HEK293 (cell line): ENCODE results near the gene LRRC32.

Experiments
- CTCF ChIA-PET: fragments of 350-600 bp; formaldehyde crosslinking; extraction: SDS; loops from one replicate; lab custom pipeline; 2021; ENCODE audit warnings: antibody characterized with exemption; lab: Yijun Ruan, JAX
- POLR2A ChIA-PET: fragments of 300-600 bp; formaldehyde crosslinking; extraction: SDS; loops from one replicate; lab custom pipeline; 2020; ENCODE audit warnings: antibody characterized with exemption, inconsistent platforms; lab: Yijun Ruan, JAX
- H3K27ac ChIP-seq: fragments of 200-500 bp; sonication (Bioruptor generic); 2 replicates; pipeline ENCODE4 v1.5.1; 2014; ENCODE audit warnings: low read depth, low read length, control low read depth, inconsistent platforms; ENCODE audit errors: extremely low read depth
- H3K36me3 ChIP-seq, 2 experiments: fragments of 200-500 bp in 1 of 2; sonication (Bioruptor generic) in 1 of 2; 1 replicate in 1 of 2; 2 replicates in 1 of 2; pipeline ENCODE4 v1.5.1; 2014 to 2017; ENCODE audit warnings: inconsistent platforms in 2 of 2, low read length in 2 of 2; ENCODE audit not compliant: control insufficient read depth in 2 of 2, insufficient read depth in 1 of 2
- H3K4me1 ChIP-seq: fragments of 200-500 bp; sonication (Bioruptor generic); 2 replicates; pipeline ENCODE4 v1.5.1; 2014; ENCODE audit warnings: mild to moderate bottlenecking, low read length, inconsistent platforms; ENCODE audit not compliant: control insufficient read depth, insufficient read depth
- H3K4me3 ChIP-seq: 2 replicates; pipeline ENCODE4 v1.5.1; 2011; ENCODE audit warnings: low read depth, mild to moderate bottlenecking, control low read depth, low read length, moderate library complexity
- H3K9me3 ChIP-seq: fragments of 200-500 bp; sonication (Bioruptor generic); 2 replicates; pipeline ENCODE4 v1.5.1; 2014; ENCODE audit warnings: low read depth, low read length, inconsistent platforms; ENCODE audit not compliant: control insufficient read depth, insufficient read depth
- HIC1 ChIP-seq: fragments of 450-650 bp; formaldehyde crosslinking; IDR thresholded peaks from 2 replicates; pipeline ENCODE4 v1.5.1; 2016; ENCODE audit warnings: missing biosample characterization, missing genetic modification characterization
- KLF10 ChIP-seq: fragments of 450-650 bp; IDR thresholded peaks from 2 replicates; pipeline ENCODE4 v1.5.1; 2018; ENCODE audit warnings: missing biosample characterization, mild to moderate bottlenecking, missing genetic modification characterization
- MZF1 ChIP-seq: fragments of 450-650 bp; formaldehyde crosslinking; IDR thresholded peaks from 2 replicates; pipeline ENCODE4 v1.5.1; 2017; ENCODE audit warnings: missing biosample characterization, missing genetic modification characterization, borderline replicate concordance
- PRDM10 ChIP-seq: fragments of 450-650 bp; formaldehyde crosslinking; IDR thresholded peaks from 2 replicates; pipeline ENCODE4 v1.5.1; 2016; ENCODE audit warnings: missing biosample characterization, missing genetic modification characterization
- SCRT2 ChIP-seq: fragments of 450-650 bp; formaldehyde crosslinking; IDR thresholded peaks from 2 replicates; pipeline ENCODE4 v1.5.1; 2016; ENCODE audit warnings: missing biosample characterization, missing genetic modification characterization
- WT1 ChIP-seq: fragments of 450-650 bp; formaldehyde crosslinking; IDR thresholded peaks from 2 replicates; pipeline ENCODE4 v1.5.1; 2016; ENCODE audit warnings: missing biosample characterization, missing genetic modification characterization
- ZFP69B ChIP-seq: fragments of 450-650 bp; formaldehyde crosslinking; IDR thresholded peaks from 2 replicates; pipeline ENCODE4 v1.5.1; 2016; ENCODE audit warnings: missing biosample characterization, missing genetic modification characterization
- ZNF121 ChIP-seq: fragments of 450-650 bp; formaldehyde crosslinking; IDR thresholded peaks from 2 replicates; pipeline ENCODE4 v1.5.1; 2016; ENCODE audit warnings: missing biosample characterization, missing genetic modification characterization
- ZNF341 ChIP-seq: fragments of 450-650 bp; formaldehyde crosslinking; IDR thresholded peaks from 2 replicates; pipeline ENCODE4; 2016; ENCODE audit warnings: low read depth, missing biosample characterization, missing genetic modification characterization
- ZNF350 ChIP-seq: fragments of 450-650 bp; formaldehyde crosslinking; IDR thresholded peaks from 2 replicates; pipeline ENCODE4 v1.5.0; 2017; ENCODE audit warnings: missing biosample characterization, mild to moderate bottlenecking, missing genetic modification characterization
- ZNF354C ChIP-seq: fragments of 450-650 bp; formaldehyde crosslinking; IDR thresholded peaks from 2 replicates; pipeline ENCODE4 v1.5.1; 2016; ENCODE audit warnings: missing biosample characterization, missing genetic modification characterization, low read depth, borderline replicate concordance
- ZNF398 ChIP-seq: fragments of 450-650 bp; formaldehyde crosslinking; IDR thresholded peaks from 2 replicates; pipeline ENCODE4 v1.5.1; 2017; ENCODE audit warnings: missing biosample characterization, missing genetic modification characterization
- ZNF433 ChIP-seq: fragments of 450-650 bp; formaldehyde crosslinking; IDR thresholded peaks from 2 replicates; pipeline ENCODE4 v1.5.1; 2016; ENCODE audit warnings: missing biosample characterization, missing genetic modification characterization, low read depth
- ZNF561 ChIP-seq: fragments of 450-650 bp; IDR thresholded peaks from 2 replicates; pipeline ENCODE4 v1.5.1; 2018; ENCODE audit warnings: missing biosample characterization, missing genetic modification characterization, borderline replicate concordance
- ZNF571 ChIP-seq: fragments of 450-650 bp; formaldehyde crosslinking; IDR thresholded peaks from 2 replicates; pipeline ENCODE4 v1.5.0; 2017; ENCODE audit warnings: missing biosample characterization, missing genetic modification characterization
- ZNF645 ChIP-seq: fragments of 450-650 bp; formaldehyde crosslinking; IDR thresholded peaks from 2 replicates; pipeline ENCODE4; 2016; ENCODE audit warnings: missing biosample characterization, missing genetic modification characterization
- ZNF707 ChIP-seq: fragments of 450-650 bp; formaldehyde crosslinking; IDR thresholded peaks from 2 replicates; pipeline ENCODE4 v1.5.1; 2016; ENCODE audit warnings: missing biosample characterization, missing genetic modification characterization
- ZSCAN5A ChIP-seq: fragments of 450-650 bp; formaldehyde crosslinking; IDR thresholded peaks from 2 replicates; pipeline ENCODE4 v1.5.1; 2016; ENCODE audit warnings: missing biosample characterization, missing genetic modification characterization

LRRC32 gene

GRCh38 chr11:76630600-76631281 is 39.8 kb downstream of the LRRC32 start:
- no peaks in the 10 kb centered on the region for H3K4me1 ChIP-seq
- H3K9me3 ChIP-seq: no peaks in the 10 kb centered on the region
- H3K4me3 ChIP-seq: no peak overlapping the region
- ChIA-PET CTCF (interaction anchor here (0.6 kb wide), 1 partner anchor 273 kb away, joined by 6 read pairs; no protein-coding TSS in a partner anchor), POLR2A (no interaction called here)
- no peak overlapping the region for H3K27ac ChIP-seq
- TF ChIP-seq WT1 (tag by site-specific recombination) (no peak), ZNF707 (peak; percentile 78)
- H3K36me3 ChIP-seq: no peaks in the 10 kb centered on the region

- H3K9me3 ChIP-seq: no peaks in the 10 kb centered on the region
- POLR2A ChIA-PET: no interaction called here
- no peaks in the 10 kb centered on the region for H3K4me1 ChIP-seq
- H3K36me3 ChIP-seq: no peaks in the 10 kb centered on the region
- no peak overlapping the region for H3K27ac ChIP-seq
- TF ChIP-seq PRDM10: no peak
- no peak for TF ChIP-seq ZNF398 (tag by site-specific recombination)
- TF ChIP-seq ZNF341 (tag by site-specific recombination): peak; percentile 31; the same call in 1 of the 2 replicates
- CTCF ChIA-PET: no interaction called here
- H3K4me3 ChIP-seq: no peak overlapping the region
Measured at GRCh38 chr11:76629853-76630599, 40.5 kb downstream of the LRRC32 start.

GRCh38 chr11:76629116-76629852 is 41.3 kb downstream of the LRRC32 start:
- POLR2A ChIA-PET: no interaction called here
- Histone ChIP-seq H3K36me3 (no peaks in the 10 kb centered on the region), H3K27ac (no peak overlapping the region), H3K9me3 (no peaks in the 10 kb centered on the region), H3K4me3 (no peak overlapping the region), H3K4me1 (no peaks in the 10 kb centered on the region)
- CTCF ChIA-PET: interaction anchor here (0.6 kb wide), 1 partner anchor 728 kb away, joined by 3 read pairs; no protein-coding TSS in a partner anchor
- no peak for TF ChIP-seq ZFP69B (tag by site-specific recombination)
- TF ChIP-seq SCRT2 (tag by site-specific recombination): no peak
- no peak for TF ChIP-seq ZNF645
- no peak for TF ChIP-seq ZNF571
- TF ChIP-seq ZNF121 (tag by site-specific recombination): no peak
- TF ChIP-seq KLF10 (tag by site-specific recombination): no peak
- TF ChIP-seq ZNF350: no peak
- TF ChIP-seq ZNF561 (tag by site-specific recombination): no peak
- no peak for TF ChIP-seq MZF1 (tag by site-specific recombination)
- no peak for TF ChIP-seq ZNF354C (tag by site-specific recombination)
- no peak for TF ChIP-seq ZSCAN5A (tag by site-specific recombination)
- TF ChIP-seq HIC1 (tag by site-specific recombination): no peak
- no peak for TF ChIP-seq ZNF433 (tag by site-specific recombination)
